ENCODE data around the gene SUPT5H. TPM values are rescaled to one million over a fixed set of nuclear protein-coding genes. Genes with fewer than 3 reads are reported as not detected.
A peak's percentile ranks its signal among the peaks of the same experiment; 100 is the strongest.

SUPT5H gene
- total RNA-seq, 1 donor from 2014 or later = 48.5 TPM

DNA sequence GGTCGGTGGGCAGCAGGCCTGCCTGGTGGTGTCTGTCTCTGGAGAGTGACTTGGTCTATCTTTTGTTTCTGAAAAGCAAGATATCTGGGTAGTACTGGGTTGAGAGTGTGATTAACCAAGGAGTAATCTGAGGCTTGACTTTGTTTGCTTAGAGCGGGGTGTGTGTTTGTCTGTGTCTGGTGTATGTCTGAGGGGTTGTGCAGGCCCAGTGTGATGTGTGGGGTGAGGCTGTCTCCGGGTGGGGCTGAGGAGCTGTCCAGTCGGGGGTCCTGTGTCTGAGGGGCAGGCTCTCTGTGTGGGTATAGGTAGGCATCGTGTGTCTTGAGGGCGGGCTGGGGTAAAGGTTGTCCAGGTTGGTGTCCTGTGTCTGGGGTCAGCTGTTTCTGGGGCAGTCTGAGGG is 24.2 kb downstream of the SUPT5H start:
- Mint-ChIP-seq H3K27ac (no peak overlapping the region), H3K4me1 (no peaks in the 10 kb centered on the region), H3K36me3 (peaks cover 44% of the 10 kb centered on the region), H3K27me3 (ENCODE audit: insufficient read depth, low read depth) (peaks cover 6% of the 10 kb centered on the region), H3K9me3 (no peaks in the 10 kb centered on the region), H3K4me3 (peak overlapping the region; percentile 17)
- no peaks in the 10 kb centered on the region for H3K36me3 ChIP-seq
- no peak overlapping the region for H3K9ac ChIP-seq
- H2AFZ ChIP-seq (replicated peaks) = no peak overlapping the region
- no peaks in the 10 kb centered on the region for H3K27me3 ChIP-seq
- H3K4me2 ChIP-seq = no peak overlapping the region
- TF ChIP-seq EZH2phosphoT487 (IDR thresholded peaks at IDR 0.05) (no peak), EZH2 (IDR thresholded peaks at IDR 0.05) (no peak)
- TF ChIP-seq, protein P1, sequence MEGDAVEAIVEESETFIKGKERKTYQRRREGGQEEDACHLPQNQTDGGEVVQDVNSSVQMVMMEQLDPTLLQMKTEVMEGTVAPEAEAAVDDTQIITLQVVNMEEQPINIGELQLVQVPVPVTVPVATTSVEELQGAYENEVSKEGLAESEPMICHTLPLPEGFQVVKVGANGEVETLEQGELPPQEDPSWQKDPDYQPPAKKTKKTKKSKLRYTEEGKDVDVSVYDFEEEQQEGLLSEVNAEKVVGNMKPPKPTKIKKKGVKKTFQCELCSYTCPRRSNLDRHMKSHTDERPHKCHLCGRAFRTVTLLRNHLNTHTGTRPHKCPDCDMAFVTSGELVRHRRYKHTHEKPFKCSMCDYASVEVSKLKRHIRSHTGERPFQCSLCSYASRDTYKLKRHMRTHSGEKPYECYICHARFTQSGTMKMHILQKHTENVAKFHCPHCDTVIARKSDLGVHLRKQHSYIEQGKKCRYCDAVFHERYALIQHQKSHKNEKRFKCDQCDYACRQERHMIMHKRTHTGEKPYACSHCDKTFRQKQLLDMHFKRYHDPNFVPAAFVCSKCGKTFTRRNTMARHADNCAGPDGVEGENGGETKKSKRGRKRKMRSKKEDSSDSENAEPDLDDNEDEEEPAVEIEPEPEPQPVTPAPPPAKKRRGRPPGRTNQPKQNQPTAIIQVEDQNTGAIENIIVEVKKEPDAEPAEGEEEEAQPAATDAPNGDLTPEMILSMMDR (IDR thresholded peaks at IDR 0.05) = no peak
- H3K4me1 ChIP-seq = no peaks in the 10 kb centered on the region
- no peak overlapping the region for H3K27ac ChIP-seq
- H3F3A ChIP-seq (ENCODE audit: low read depth) = no peaks in the 10 kb centered on the region
- H3K9me3 ChIP-seq (ENCODE audit: low read depth) = no peaks in the 10 kb centered on the region
- no peak overlapping the region for H3K4me3 ChIP-seq
- H3K79me2 ChIP-seq (ENCODE audit: low read depth) = no peaks in the 10 kb centered on the region
- no peaks in the 10 kb centered on the region for H4K20me1 ChIP-seq (ENCODE audit: low read depth)
- DNase-seq (ENCODE audit: low spot score) = no peak

DNA sequence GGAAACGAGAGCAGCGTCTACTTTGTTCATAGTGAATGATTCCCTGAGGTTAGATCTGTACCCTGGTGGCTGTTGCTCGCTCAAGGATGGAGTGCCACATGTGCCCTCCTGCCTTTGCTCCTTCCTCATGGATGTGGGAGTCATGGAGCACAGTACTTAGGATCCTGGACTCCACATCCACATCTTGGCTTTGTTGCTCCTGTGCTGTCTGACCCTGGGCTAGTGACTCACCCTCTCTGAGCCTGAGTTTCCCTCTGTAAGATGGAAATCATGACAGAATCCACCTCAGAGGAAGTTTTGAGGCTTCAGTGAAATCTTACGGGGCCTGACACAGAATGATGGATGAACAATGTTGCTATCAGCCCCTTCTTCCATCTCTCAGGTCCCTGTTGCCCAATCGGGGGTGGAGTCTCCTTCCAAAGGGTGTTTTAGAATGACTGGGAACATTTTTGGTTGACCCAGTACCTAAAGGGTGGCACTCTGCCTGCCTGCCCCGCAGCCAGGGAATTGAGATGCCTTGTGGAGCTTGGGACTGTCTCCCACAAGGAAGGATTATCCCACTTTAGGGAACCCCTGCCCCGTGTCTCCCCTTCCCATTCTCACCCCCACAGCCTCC is 25.4 kb downstream of the SUPT5H start:
- H3K27me3 ChIP-seq = no peaks in the 10 kb centered on the region
- H3K4me1 ChIP-seq = no peaks in the 10 kb centered on the region
- no peaks in the 10 kb centered on the region for H3K36me3 ChIP-seq
- H3K4me2 ChIP-seq = no peak overlapping the region
- H3K9me3 ChIP-seq (ENCODE audit: low read depth) = no peaks in the 10 kb centered on the region
- Mint-ChIP-seq H3K27me3 (ENCODE audit: insufficient read depth, low read depth) (peaks cover 6% of the 10 kb centered on the region), H3K36me3 (peaks cover 42% of the 10 kb centered on the region), H3K9me3 (no peaks in the 10 kb centered on the region), H3K4me1 (no peaks in the 10 kb centered on the region), H3K27ac (no peak overlapping the region), H3K4me3 (no peak overlapping the region)
- no peak overlapping the region for H3K27ac ChIP-seq
- H2AFZ ChIP-seq (replicated peaks) = no peak overlapping the region
- no peaks in the 10 kb centered on the region for H3F3A ChIP-seq (ENCODE audit: low read depth)
- H3K4me3 ChIP-seq = no peak overlapping the region
- no peak overlapping the region for H3K9ac ChIP-seq
- H4K20me1 ChIP-seq (ENCODE audit: low read depth) = no peaks in the 10 kb centered on the region
- TF ChIP-seq EZH2 (IDR thresholded peaks at IDR 0.05) (no peak), EZH2phosphoT487 (IDR thresholded peaks at IDR 0.05) (no peak)
- TF ChIP-seq, protein P1 (IDR thresholded peaks at IDR 0.05) = no peak
- H3K79me2 ChIP-seq (ENCODE audit: low read depth) = no peaks in the 10 kb centered on the region
- no peak for DNase-seq (ENCODE audit: low spot score)

DNA sequence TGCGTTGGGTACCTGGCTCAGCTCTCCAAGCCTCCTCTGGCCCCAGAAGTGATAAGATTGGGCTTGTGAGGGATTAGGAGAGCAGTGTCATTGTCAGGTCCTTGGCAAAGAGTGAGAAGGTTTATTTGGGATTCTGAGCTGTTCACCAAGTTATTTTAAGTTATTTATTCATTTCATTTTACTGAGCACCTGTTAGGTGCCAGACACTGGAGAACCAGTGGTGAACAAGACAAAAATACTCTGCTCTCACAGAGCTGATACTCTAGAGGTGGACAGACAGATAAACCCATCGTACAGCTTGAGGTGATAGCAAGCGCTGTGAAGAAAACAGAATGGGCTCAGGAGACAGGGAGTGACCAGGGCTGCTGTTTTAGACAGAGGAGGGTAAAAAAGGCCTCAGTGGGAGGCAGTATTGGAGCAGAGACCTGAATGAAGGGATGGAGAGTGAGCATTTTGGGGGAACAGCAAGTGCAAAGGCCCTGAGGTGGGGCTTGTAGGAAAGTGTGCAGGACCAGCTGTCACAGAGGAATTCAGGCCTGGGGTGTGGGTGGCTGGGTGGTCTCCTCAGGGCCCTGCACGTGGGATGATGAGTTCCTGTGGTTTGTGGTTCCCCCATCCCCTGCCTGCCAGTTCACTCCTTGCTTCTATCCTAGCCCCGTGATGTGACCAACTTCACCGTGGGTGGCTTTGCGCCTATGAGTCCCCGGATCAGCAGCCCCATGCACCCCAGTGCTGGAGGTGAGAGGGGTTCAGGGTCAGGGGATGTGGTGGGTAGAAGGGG is 26.6 kb downstream of the SUPT5H start:
- H3K4me3 ChIP-seq = no peak overlapping the region
- H3K27ac ChIP-seq = no peak overlapping the region
- peaks cover 6% of the 10 kb centered on the region for H3K27me3 Mint-ChIP-seq (ENCODE audit: insufficient read depth, low read depth)
- no peaks in the 10 kb centered on the region for H3F3A ChIP-seq (ENCODE audit: low read depth)
- no peaks in the 10 kb centered on the region for H3K4me1 ChIP-seq
- H4K20me1 ChIP-seq (ENCODE audit: low read depth) = no peaks in the 10 kb centered on the region
- H3K4me3 Mint-ChIP-seq = peak overlapping the region; percentile 52
- H3K9me3 Mint-ChIP-seq = no peaks in the 10 kb centered on the region
- H3K4me2 ChIP-seq = no peak overlapping the region
- H2AFZ ChIP-seq (replicated peaks) = no peak overlapping the region
- no peaks in the 10 kb centered on the region for H3K27me3 ChIP-seq
- peaks cover 41% of the 10 kb centered on the region for H3K36me3 Mint-ChIP-seq
- no peak for DNase-seq (ENCODE audit: low spot score)
- no peaks in the 10 kb centered on the region for H3K9me3 ChIP-seq (ENCODE audit: low read depth)
- no peaks in the 10 kb centered on the region for H3K4me1 Mint-ChIP-seq
- H3K79me2 ChIP-seq (ENCODE audit: low read depth) = no peaks in the 10 kb centered on the region
- TF ChIP-seq EZH2 (IDR thresholded peaks at IDR 0.05) (no peak), EZH2phosphoT487 (IDR thresholded peaks at IDR 0.05) (no peak)
- TF ChIP-seq, protein P1 (IDR thresholded peaks at IDR 0.05) = no peak
- H3K27ac Mint-ChIP-seq = no peak overlapping the region
- H3K9ac ChIP-seq = no peak overlapping the region
- H3K36me3 ChIP-seq = no peaks in the 10 kb centered on the region

All from neural progenitor cell (in vitro differentiated cells).